Liver (tissue), 9 donors: ENCODE data around the gene PCDH9. TPM values are rescaled to one million over a fixed set of nuclear protein-coding genes. Genes with fewer than 3 reads are reported as not detected.

Source experiments
- DNase-seq: peaks from one replicate; pipeline ENCODE4 v3.0.0-alpha.2; 2017; ENCODE audit warnings: low spot score
- H3K27ac ChIP-seq, 2 donors: one replicate each; pipeline ENCODE4 v1.7.0; 2013; ENCODE audit warnings: inconsistent platforms in 2 of 2, low read length in 2 of 2, control low read depth in 1 of 2, low read depth in 1 of 2, mild to moderate bottlenecking in 1 of 2
- H3K27me3 ChIP-seq, 4 donors: one replicate each; pipeline versions ENCODE4 v1.6.1 to v1.7.0; 2013; ENCODE audit warnings: low read length in 3 of 4, inconsistent platforms in 1 of 4, mild to moderate bottlenecking in 1 of 4, moderate library complexity in 1 of 4; ENCODE audit not compliant: control insufficient read depth in 4 of 4, insufficient read depth in 4 of 4
- H3K36me3 ChIP-seq, 4 donors: one replicate each; pipeline versions ENCODE4 v1.6.1 to v1.7.0; 2013; ENCODE audit warnings: low read length in 3 of 4, mild to moderate bottlenecking in 3 of 4, low read depth in 1 of 4, moderate library complexity in 1 of 4; ENCODE audit not compliant: control insufficient read depth in 4 of 4, insufficient read depth in 3 of 4
- H3K4me1 ChIP-seq, 4 donors: one replicate each; pipeline versions ENCODE4 v1.6.1 to v1.7.0; 2013; ENCODE audit warnings: low read length in 3 of 4, mild to moderate bottlenecking in 3 of 4, moderate library complexity in 1 of 4; ENCODE audit not compliant: control insufficient read depth in 4 of 4, insufficient read depth in 4 of 4
- H3K4me3 ChIP-seq, 3 donors: one replicate each; pipeline versions ENCODE4 v1.6.1 to v1.7.0; 2013; ENCODE audit warnings: low read length in 3 of 3, control low read depth in 1 of 3, low read depth in 1 of 3, mild to moderate bottlenecking in 1 of 3
- H3K9ac ChIP-seq, 2 donors: one replicate each; pipeline ENCODE4 v1.7.0; 2013; ENCODE audit warnings: low read length in 2 of 2, mild to moderate bottlenecking in 2 of 2, moderate library complexity in 2 of 2, control low read depth in 1 of 2, low read depth in 1 of 2
- H3K9me3 ChIP-seq, 4 donors: one replicate each; pipeline versions ENCODE4 v1.6.1 to v1.7.0; 2013; ENCODE audit warnings: low read length in 3 of 4; ENCODE audit not compliant: control insufficient read depth in 4 of 4
- CTCF ChIP-seq: fragments of 150-350 bp; IDR thresholded peaks from 2 replicates; pipeline ENCODE4 v1.5.1; 2017; ENCODE audit warnings: improper control_type of control experiment, low read depth, low read length; ENCODE audit not compliant: missing input control
- EGR1 ChIP-seq, 2 donors: IDR thresholded peaks; 2 replicates each; pipeline ENCODE4 v1.6.1; 2016 to 2018; ENCODE audit warnings: antibody characterized with exemption in 2 of 2, low read depth in 2 of 2
- FOXA1 ChIP-seq: IDR thresholded peaks from 2 replicates; pipeline ENCODE4 v1.6.1; 2016; ENCODE audit warnings: antibody characterized with exemption
- FOXA2 ChIP-seq: IDR thresholded peaks from 2 replicates; pipeline ENCODE4 v1.6.1; 2016; ENCODE audit warnings: antibody characterized with exemption
- GABPA ChIP-seq, 2 donors: IDR thresholded peaks in 1 of 2; conservative IDR thresholded peaks in 1 of 2; 2 replicates each; pipeline ENCODE4 v1.6.1; 2016; ENCODE audit warnings: antibody characterized with exemption in 2 of 2, mild to moderate bottlenecking in 1 of 2, moderate library complexity in 1 of 2
- HNF4A ChIP-seq, 2 donors: conservative IDR thresholded peaks; 2 replicates each; pipeline ENCODE4 v1.6.1; 2016; ENCODE audit warnings: antibody characterized with exemption in 2 of 2, mild to moderate bottlenecking in 2 of 2
- HNF4G ChIP-seq: IDR thresholded peaks from 2 replicates; pipeline ENCODE4 v1.6.1; 2016; ENCODE audit warnings: antibody characterized with exemption
- JUND ChIP-seq, 2 donors: IDR thresholded peaks; 2 replicates each; pipeline ENCODE4 v1.6.1; 2016; ENCODE audit warnings: antibody characterized with exemption in 2 of 2
- MAX ChIP-seq: IDR thresholded peaks from 2 replicates; pipeline ENCODE4 v1.6.1; 2016; ENCODE audit warnings: antibody characterized with exemption
- RXRA ChIP-seq, 2 donors: IDR thresholded peaks; 2 replicates each; pipeline ENCODE4 v1.6.1; 2017 to 2018; ENCODE audit warnings: antibody characterized with exemption in 2 of 2, mild to moderate bottlenecking in 1 of 2
- SP1 ChIP-seq: IDR thresholded peaks from 2 replicates; pipeline ENCODE4 v1.6.1; 2018; ENCODE audit warnings: antibody characterized with exemption, mild to moderate bottlenecking
- TAF1 ChIP-seq: conservative IDR thresholded peaks from 2 replicates; pipeline ENCODE4 v1.6.1; 2016; ENCODE audit warnings: antibody characterized with exemption, mild to moderate bottlenecking
- ZBTB33 ChIP-seq: IDR thresholded peaks from 2 replicates; pipeline ENCODE4 v1.6.1; 2016; ENCODE audit warnings: antibody characterized with exemption
- WGBS: extraction: QIAGEN DNeasy Blood & Tissue Kit; methylation state at CpG from one replicate; pipeline ENCODE4 v1.1.7; 2013; 5-methylcytosine and 5-hydroxymethylcytosine counted together
- polyA plus RNA-seq, 2 donors: library from polyadenylated mRNA; stranded (reverse) in 1 of 2; unstranded in 1 of 2; fragments of 200-250 nt in 1 of 2; fragments of >200 nt in 1 of 2; fragmentation: Nextera tagmentation in 1 of 2; extraction: Ambion mirVana in 1 of 2; gene quantifications; one replicate each; pipeline versions ENCODE4 v1.2.1 to v1.2.3, GENCODE V29; 2013 to 2015
- total RNA-seq, 2 donors: library from RNA; depleted of rRNA; stranded (reverse); fragments of >200 nt; gene quantifications; one replicate each; pipeline ENCODE4 v1.2.3, GENCODE V29; 2014
- TF ChIP-seq, protein P1 (sequence below): IDR thresholded peaks from 2 replicates; pipeline ENCODE4 v1.6.1; 2016; ENCODE audit warnings: antibody characterized with exemption, mild to moderate bottlenecking
- TF ChIP-seq, protein P2 (sequence below): IDR thresholded peaks from 2 replicates; pipeline ENCODE4 v1.6.1; 2016; ENCODE audit warnings: antibody characterized with exemption
- donor health status: healthy.
- donor health status: healthy.
- donor health status: healthy.
- donor health status: healthy.
- donor health status: healthy.

Gene PCDH9
- total and polyA plus RNA-seq, 4 donors: 0.90 to 4.0 (median 2.2) TPM

DNA sequence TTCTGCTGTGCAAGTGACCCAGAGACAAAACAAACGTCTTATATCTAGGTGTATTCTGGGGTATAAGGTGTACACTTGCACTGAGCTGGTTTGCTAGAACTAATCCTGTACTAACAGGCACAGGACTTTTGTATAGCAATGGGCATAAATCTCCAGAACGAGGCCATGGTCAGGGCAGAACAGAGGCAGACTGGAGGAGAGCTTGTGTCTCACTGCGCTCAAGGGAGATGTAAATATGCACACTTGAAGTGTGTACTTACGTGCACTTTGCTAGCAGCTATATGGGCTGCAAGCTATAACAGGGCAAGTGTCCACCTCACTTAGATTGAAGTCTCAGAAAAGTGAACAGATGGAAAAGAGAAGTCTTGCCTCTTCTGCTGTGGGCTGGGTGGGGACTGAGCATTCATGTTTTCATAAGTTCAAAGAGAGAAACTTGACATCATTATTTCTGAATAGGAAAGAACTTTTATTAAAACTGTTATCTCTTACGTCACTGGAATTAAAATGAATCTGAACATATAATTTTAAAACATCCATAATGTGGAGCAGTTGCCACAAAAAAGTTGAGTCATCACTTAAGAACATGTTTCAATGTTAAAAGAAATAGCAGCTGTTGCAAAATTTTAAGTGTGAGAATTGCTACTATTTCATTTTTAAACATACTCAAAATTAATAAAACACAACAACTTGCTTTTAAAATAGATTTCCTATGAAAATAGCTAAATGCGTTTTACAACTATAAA, 888.3 kb downstream of the PCDH9 start:
- Histone ChIP-seq H3K27ac (no peak overlapping the region), H3K4me1 (no peaks in the 10 kb centered on the region), H3K9me3 (no peaks in the 10 kb centered on the region), H3K36me3 (no peaks in the 10 kb centered on the region), H3K27me3 (peaks cover 0 to 3% (median 1%) of the 10 kb centered on the region in 4 donors), H3K4me3 (no peak overlapping the region), H3K9ac (no peak overlapping the region)
- DNase-seq: no peak
- 69% methylated on average over 6 of the region's 6 CpGs for WGBS
- TF ChIP-seq GABPA (IDR thresholded peaks at IDR 0.05 in 1 of 2, conservative IDR thresholded peaks at IDR 0.05 in 1 of 2): no peak
- no peak for TF ChIP-seq FOXA1
- no peak for TF ChIP-seq JUND (IDR thresholded peaks at IDR 0.05)
- TF ChIP-seq CTCF: no peak
- TF ChIP-seq FOXA2: no peak
- TF ChIP-seq EGR1 (IDR thresholded peaks at IDR 0.05; ENCODE audit: low read depth in 2 of 2): no peak
- TF ChIP-seq ZBTB33: no peak
- TF ChIP-seq TAF1: no peak
- TF ChIP-seq RXRA (IDR thresholded peaks at IDR 0.05): no peak
- no peak for TF ChIP-seq MAX
- no peak for TF ChIP-seq HNF4G
- TF ChIP-seq HNF4A (conservative IDR thresholded peaks at IDR 0.05): no peak
- TF ChIP-seq, protein P1, sequence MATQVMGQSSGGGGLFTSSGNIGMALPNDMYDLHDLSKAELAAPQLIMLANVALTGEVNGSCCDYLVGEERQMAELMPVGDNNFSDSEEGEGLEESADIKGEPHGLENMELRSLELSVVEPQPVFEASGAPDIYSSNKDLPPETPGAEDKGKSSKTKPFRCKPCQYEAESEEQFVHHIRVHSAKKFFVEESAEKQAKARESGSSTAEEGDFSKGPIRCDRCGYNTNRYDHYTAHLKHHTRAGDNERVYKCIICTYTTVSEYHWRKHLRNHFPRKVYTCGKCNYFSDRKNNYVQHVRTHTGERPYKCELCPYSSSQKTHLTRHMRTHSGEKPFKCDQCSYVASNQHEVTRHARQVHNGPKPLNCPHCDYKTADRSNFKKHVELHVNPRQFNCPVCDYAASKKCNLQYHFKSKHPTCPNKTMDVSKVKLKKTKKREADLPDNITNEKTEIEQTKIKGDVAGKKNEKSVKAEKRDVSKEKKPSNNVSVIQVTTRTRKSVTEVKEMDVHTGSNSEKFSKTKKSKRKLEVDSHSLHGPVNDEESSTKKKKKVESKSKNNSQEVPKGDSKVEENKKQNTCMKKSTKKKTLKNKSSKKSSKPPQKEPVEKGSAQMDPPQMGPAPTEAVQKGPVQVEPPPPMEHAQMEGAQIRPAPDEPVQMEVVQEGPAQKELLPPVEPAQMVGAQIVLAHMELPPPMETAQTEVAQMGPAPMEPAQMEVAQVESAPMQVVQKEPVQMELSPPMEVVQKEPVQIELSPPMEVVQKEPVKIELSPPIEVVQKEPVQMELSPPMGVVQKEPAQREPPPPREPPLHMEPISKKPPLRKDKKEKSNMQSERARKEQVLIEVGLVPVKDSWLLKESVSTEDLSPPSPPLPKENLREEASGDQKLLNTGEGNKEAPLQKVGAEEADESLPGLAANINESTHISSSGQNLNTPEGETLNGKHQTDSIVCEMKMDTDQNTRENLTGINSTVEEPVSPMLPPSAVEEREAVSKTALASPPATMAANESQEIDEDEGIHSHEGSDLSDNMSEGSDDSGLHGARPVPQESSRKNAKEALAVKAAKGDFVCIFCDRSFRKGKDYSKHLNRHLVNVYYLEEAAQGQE: no peak
- TF ChIP-seq, protein P2, sequence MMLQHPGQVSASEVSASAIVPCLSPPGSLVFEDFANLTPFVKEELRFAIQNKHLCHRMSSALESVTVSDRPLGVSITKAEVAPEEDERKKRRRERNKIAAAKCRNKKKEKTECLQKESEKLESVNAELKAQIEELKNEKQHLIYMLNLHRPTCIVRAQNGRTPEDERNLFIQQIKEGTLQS: no peak

DNA sequence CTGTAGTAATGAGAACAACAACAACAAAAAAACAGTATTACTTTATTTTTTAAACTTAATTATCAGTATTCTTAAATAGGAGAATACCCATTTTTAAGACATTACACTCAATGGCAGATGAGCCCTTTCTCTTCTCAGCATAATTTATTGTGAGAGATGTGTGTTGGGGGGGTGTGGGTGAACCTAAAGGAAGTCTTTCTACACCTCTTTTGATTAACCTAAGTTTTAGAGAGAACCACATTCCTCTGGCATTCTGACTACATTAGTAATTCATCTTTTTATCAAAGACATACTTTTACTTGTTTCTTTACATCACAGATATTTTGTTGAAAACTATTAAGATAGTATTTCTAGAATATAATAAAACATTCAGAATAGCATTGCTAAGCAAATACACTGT, 890.9 kb downstream of the PCDH9 start:
- H3K27me3 ChIP-seq: peaks cover 0 to 3% (median 0%) of the 10 kb centered on the region in 4 donors
- no peak overlapping the region for H3K27ac ChIP-seq
- no peaks in the 10 kb centered on the region for H3K36me3 ChIP-seq
- no peak for TF ChIP-seq TAF1
- TF ChIP-seq, protein P1: no peak
- no peak for TF ChIP-seq MAX
- no peak for TF ChIP-seq RXRA (IDR thresholded peaks at IDR 0.05)
- no peak for TF ChIP-seq SP1
- no peak for TF ChIP-seq GABPA (IDR thresholded peaks at IDR 0.05 in 1 of 2, conservative IDR thresholded peaks at IDR 0.05 in 1 of 2)
- no peak for TF ChIP-seq EGR1 (IDR thresholded peaks at IDR 0.05; ENCODE audit: low read depth in 2 of 2)
- TF ChIP-seq, protein P2: no peak
- TF ChIP-seq ZBTB33: no peak
- TF ChIP-seq JUND (IDR thresholded peaks at IDR 0.05): no peak

More for the DNA sequence above, 890.9 kb downstream of the PCDH9 start:
- Histone ChIP-seq H3K9me3 (no peaks in the 10 kb centered on the region), H3K4me3 (no peak overlapping the region), H3K4me1 (no peaks in the 10 kb centered on the region), H3K9ac (no peak overlapping the region)
- no peak for DNase-seq
